ENCODE results near the gene CRHR2.

GRCh38 chr7:30709549-30709948 is 27.3 kb upstream of the CRHR2 start:
- no peak for TF ChIP-seq CTCF (conservative IDR thresholded peaks at IDR 0.05)
- no peak for TF ChIP-seq ZFX (IDR thresholded peaks at IDR 0.05)

Data from C4-2B (cell line).